Measurements from ENCODE around the gene PLA2G3.

- TF ChIP-seq EZH2phosphoT487 (conservative IDR thresholded peaks at IDR 0.05; ENCODE audit: low read length) (no peak), CTCF (IDR thresholded peaks at IDR 0.05; ENCODE audit: insufficient read depth, low read length, poor library complexity, severe bottlenecking) (no peak)
Observed at GRCh38 chr22:31097941-31098631, 42.2 kb downstream of the PLA2G3 start.
